GM21825 (cell line): ENCODE measurements around the gene AMACR.
"Not testable (repeated sequence)": the region's sequence is repeated elsewhere in the genome, so short reads cannot be mapped to it uniquely, and the experiment has no call there.

ENCODE experiments used
- ATAC-seq: cut with Tn5 transposase; IDR thresholded peaks from one replicate; pipeline ENCODE4 v1.9.1; 2021; ENCODE audit warnings: mild to moderate bottlenecking, moderate library complexity; ENCODE audit not compliant: unreplicated experiment

AMACR gene

DNA sequence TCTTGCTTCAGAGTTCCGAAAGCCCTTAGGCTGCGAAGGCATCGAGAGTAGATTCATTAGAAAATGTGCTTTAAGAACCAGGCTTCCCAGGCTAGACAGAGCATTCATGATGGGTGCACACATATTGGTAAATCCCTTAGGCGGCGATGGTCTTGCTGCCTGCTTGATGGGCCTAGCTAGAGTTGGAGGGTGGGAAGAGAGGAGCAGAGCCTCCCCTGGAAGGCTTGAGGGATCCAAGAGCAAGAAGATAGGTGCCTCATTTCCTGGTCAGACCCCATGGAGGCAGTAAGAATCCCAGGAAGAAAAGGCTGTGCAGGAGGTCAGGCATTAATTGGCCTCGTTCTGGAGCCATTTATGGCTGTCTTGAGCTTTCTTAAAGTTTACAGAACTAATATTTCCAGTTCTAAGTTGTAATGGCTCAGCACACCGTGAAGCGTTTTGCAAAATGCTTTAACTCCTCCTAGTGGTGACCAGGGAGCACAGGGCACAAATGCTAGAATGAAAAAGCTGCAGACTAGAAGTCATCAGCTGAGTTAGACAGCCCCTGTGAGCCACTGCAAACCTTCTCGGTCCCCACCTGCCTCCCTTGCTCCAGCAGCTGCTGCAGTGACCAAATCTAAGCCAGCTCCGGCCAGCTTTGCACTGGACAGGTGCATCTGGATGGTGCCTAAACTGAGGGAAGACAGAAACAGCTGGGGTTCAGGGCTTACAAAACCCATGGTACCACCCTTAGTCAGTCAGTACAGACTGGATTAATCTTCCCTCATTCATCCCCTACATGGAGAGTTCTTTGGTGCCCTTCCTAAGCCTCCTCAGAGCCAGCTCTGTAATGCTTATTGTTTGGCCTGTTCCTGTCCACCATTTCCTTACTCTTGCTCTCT, 38.0 kb downstream of the AMACR start:
- ATAC-seq = no peak

DNA sequence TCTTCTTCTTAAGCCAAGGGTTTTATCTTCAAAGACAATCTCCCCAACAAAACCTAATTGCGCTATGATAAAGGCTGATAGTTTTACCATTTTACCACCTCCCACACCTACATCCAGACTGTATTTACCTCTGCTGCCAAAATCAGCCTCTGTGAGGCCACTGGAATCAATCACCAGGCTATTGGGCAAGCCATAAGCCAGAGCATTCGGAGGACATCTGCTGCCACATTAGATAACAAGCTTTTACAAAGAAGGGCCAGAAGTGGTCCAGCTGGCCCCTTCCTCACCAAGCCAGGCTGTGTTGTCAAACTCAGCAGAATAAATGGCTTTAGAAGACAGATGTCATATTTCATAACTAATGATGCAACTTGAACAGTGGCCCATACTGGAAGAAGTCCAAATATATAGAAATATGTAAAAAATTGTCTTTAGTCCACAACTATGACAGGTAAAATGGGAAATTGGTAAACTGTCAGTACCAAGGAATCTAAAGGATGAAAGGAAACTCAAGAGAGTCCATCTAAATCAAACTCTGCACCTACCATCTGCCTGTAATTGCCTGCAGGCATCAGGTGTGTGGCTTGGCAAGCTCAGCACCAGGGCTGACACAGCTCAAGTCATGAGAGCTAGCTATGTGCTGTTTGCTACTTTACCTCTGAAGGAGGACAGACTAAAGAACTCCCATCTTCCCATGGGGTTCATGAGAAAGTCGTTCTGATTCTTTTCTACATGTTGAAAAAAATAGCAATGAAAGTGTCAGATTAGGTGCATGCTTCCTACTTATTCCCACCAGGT, 39.4 kb downstream of the AMACR start:
- no peak for ATAC-seq

DNA sequence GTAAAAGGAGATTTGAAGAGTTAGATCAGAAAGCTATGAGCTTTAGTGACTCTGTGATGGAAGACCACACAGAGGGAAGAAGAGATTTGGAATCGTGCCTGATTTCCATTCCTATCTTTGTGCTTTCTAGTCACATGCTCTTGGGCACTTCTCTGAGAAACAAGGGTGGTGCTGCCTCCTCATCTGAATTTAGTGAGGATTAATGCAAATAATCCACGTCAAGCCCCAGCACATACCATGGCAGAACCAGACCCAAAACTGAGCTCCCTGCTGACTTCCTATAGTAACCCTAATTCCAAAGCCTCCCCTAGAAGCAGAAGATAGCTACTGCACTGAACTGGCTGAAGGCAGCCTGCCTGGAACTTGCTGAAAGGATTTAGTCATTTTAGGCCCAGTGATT, 41.0 kb downstream of the AMACR start:
- ATAC-seq = no peak

DNA sequence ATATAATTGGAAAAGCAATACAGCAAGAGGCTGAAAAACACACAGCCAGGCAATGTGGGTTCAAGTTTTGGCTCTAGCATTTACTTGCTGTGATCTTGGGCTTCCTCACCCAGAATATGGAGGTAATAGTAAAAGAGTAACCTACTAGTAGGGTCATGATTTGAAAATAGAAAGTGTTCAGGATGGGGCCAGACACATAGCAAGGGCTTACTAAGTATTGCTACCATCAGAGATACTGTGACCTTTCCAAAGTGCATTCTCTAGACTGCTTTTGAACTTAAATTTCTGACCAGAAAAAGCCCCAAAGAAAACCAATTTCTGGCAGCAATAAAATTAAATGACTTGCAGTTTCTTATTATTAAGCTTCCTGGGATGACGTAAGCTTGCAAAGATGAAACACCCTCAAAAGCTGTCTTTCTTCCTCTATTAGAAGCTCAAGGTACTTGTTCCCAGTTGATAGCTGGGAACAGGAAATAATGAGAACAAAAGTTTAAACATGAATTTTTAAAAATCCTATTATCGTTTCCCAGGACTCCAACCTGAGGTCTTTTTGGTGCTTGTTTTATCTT, 43.6 kb downstream of the AMACR start:
- ATAC-seq = no peak

DNA sequence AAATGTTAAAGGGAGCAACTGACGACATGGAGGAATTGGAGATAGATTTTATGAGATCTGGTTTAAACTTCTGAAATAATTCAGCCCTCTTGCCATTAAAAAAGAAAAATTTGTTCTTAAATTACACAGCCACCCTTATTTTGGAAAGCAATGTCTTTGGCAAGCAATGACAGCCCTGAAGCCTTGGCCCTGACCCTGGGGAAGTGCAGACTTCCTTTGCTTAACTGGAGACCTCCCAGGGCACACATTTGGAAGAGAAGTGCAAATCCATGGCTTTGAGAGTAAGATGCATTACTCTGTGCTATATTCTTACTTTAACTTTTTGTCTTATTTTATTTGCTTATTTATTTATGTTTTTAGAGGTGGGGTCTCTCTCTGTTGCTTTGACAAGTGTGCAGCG, 49.7 kb downstream of the AMACR start:
- ATAC-seq = no peak

GRCh38 chr5:33957577-33958150, 50.2 kb downstream of the AMACR start:
- no peak for ATAC-seq

GRCh38 chr5:33952175-33952574, 55.7 kb downstream of the AMACR start:
- not testable (repeated sequence) for ATAC-seq

GRCh38 chr5:33944543-33945132, 63.2 kb downstream of the AMACR start:
- ATAC-seq = no peak

DNA sequence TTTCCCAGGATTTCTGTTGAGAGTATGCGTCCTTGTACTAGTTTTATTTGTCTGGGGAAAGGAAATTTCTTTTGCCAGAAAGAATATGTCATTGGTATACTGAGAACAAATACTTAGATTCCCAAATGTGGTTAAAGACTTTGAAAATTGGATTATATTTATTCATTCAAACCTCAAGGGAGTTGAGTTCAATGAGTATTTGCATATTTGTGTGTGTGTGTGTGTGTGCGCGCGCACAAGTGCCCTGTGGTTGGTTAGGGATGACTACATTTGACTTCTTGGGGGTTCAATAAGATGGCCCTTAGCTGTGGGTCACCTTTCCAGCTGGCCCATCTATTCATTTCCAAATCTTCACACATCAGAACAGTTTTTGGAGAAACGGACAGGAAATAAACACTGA, 66.8 kb downstream of the AMACR start:
- ATAC-seq = no peak

DNA sequence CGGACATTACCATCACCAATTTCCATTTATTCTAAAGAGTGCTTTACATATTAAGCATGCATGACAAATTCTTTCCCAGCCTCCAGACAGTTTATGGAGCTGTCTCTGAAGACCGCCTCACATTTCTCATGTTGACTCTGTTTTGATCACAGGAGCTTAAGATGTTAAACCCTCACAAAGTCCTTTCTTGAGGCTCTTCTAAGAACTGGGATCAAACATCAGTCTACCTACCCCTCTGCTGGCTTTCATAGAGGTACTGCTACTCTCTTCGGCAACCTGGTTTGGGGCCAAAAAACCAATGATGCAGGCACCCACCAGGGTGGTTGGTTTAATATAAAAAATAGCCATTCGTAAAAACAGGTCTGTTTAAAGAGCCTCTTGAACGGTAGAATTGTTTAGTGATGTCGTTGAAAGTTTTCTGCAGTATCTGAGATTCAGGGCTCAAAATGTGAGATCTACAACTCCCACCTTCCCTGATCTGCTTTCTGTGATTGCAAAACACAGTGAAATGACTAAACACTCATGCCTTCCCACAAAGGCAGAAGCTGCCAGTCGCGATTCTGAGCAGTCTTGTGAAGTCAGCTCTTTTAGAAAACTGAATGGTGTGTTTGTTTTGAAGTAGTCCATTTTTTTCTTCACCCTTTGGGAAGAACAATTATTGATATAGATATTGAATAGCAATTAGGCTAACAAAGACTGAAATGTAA, 68.1 kb downstream of the AMACR start:
- ATAC-seq = no peak

DNA sequence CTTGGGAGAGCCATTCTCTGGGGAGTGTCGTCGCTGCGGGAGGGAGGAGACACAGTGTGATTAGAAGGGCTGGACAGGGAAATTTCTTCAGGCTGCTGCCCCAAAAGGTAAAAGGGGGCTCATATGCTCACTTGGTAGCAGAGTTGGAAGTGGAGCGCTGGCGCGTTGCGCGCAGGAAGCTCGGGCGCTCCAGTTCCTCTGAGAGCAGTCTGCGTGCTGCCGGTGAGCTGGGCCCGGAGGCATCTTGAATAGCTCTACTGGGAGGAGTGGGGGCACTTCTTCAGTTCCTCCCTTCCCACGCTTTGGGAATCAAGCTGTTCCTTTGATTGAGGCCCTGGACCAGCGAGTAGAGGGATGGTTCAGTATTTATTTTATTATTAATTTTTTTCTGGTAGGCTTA, 69.0 kb downstream of the AMACR start:
- no peak for ATAC-seq

DNA sequence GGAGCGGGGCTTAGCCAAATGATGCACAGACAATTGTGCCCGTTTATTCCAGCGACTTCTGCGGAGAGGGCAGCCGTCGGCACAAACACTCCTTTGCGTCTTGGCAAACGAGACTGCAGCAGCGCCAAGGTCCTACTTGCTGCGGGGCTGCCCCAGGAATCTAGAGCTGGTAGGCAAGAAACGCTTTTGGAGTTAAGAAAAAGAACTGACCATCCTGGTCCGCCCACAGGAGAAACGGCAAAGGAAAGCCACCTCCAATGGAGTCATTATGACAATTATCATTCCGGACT, 69.4 kb downstream of the AMACR start:
- ATAC-seq = no peak

DNA sequence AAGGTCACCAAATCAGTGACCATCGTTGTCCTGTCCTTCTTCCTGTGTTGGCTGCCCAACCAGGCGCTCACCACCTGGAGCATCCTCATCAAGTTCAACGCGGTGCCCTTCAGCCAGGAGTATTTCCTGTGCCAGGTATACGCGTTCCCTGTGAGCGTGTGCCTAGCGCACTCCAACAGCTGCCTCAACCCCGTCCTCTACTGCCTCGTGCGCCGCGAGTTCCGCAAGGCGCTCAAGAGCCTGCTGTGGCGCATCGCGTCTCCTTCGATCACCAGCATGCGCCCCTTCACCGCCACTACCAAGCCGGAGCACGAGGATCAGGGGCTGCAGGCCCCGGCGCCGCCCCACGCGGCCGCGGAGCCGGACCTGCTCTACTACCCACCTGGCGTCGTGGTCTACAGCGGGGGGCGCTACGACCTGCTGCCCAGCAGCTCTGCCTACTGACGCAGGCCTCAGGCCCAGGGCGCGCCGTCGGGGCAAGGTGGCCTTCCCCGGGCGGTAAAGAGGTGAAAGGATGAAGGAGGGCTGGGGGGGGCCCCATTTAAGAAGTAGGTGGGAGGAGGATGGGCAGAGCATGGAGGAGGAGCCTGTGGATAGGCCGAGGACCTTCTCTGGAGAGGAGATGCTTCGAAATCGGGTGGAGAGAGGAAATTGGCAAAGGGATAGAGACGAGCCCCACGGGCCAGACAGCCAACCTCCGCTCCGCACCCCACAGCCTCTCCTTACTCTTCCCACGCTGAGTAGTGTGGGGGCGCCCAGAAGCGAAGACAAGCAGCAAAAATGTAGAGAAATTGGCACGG, 69.9 kb downstream of the AMACR start:
- no peak for ATAC-seq

GRCh38 chr5:33937017-33937706, 70.7 kb downstream of the AMACR start:
- ATAC-seq = no peak

DNA sequence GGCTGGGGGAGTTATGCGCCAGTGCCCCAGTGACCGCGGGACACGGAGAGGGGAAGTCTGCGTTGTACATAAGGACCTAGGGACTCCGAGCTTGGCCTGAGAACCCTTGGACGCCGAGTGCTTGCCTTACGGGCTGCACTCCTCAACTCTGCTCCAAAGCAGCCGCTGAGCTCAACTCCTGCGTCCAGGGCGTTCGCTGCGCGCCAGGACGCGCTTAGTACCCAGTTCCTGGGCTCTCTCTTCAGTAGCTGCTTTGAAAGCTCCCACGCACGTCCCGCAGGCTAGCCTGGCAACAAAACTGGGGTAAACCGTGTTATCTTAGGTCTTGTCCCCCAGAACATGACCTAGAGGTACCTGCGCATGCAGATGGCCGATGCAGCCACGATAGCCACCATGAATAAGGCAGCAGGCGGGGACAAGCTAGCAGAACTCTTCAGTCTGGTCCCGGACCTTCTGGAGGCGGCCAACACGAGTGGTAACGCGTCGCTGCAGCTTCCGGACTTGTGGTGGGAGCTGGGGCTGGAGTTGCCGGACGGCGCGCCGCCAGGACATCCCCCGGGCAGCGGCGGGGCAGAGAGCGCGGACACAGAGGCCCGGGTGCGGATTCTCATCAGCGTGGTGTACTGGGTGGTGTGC, 71.4 kb downstream of the AMACR start, which contains the start of gene RXFP3:
RXFP3 (plus strand) TSS at position 6 of the 636 bp plus-strand sequence; CDS start at position 361, 355 bp downstream.
- ATAC-seq = no peak
